IPS-NIHi11 (cell line): Measurements from ENCODE around the gene OR5M10.
"Not testable (repeated sequence)": the region's sequence is repeated elsewhere in the genome, so short reads cannot be mapped to it uniquely, and the experiment has no call there.

Experiments used
- DNase-seq: peaks from one replicate; pipeline ENCODE4 v3.0.0; 2012; ENCODE audit warnings: mixed read lengths, low spot score

Gene OR5M10

GRCh38 chr11:56577621-56578020, at the start of gene OR5M10:
Gene OR5M10 (minus strand): TSS chr11:56577721. CDS start chr11:56577721, 0 bp downstream.
- DNase-seq = no peak

- no peak for DNase-seq
Observed at GRCh38 chr11:56625946-56626345, 48.4 kb upstream of the OR5M10 start.

- DNase-seq = peak; percentile 40
Observed at GRCh38 chr11:56624661-56625110, 47.2 kb upstream of the OR5M10 start.

- DNase-seq = no peak
Observed at GRCh38 chr11:56611174-56611573, 33.7 kb upstream of the OR5M10 start.

- not testable (repeated sequence) for DNase-seq
Observed at GRCh38 chr11:56592088-56592717, 14.7 kb upstream of the OR5M10 start.

- no peak for DNase-seq
Observed at GRCh38 chr11:56558574-56558973, 18.9 kb downstream of the OR5M10 start.

GRCh38 chr11:56554691-56555090, 22.8 kb downstream of the OR5M10 start:
- not testable (repeated sequence) for DNase-seq

GRCh38 chr11:56545531-56545930, 32.0 kb downstream of the OR5M10 start:
- no peak for DNase-seq

GRCh38 chr11:56543739-56544138, 33.8 kb downstream of the OR5M10 start:
- no peak for DNase-seq

- no peak for DNase-seq
Observed at GRCh38 chr11:56543157-56543556, 34.4 kb downstream of the OR5M10 start, which contains the start of gene OR5M11. Gene OR5M11 (minus strand): TSS chr11:56543257. CDS start chr11:56543257, 0 bp downstream.

- DNase-seq = no peak
Observed at GRCh38 chr11:56533054-56533740, 44.3 kb downstream of the OR5M10 start.

GRCh38 chr11:56531856-56532255, 45.7 kb downstream of the OR5M10 start:
- DNase-seq = no peak
